GM21825 (cell line): Measurements from ENCODE around the gene ARHGAP24.
"Not testable (repeated sequence)": the region's sequence is repeated elsewhere in the genome, so short reads cannot be mapped to it uniquely, and the experiment has no call there.

Experiments used
- ATAC-seq: cut with Tn5 transposase; IDR thresholded peaks from one replicate; pipeline ENCODE4 v1.9.1; 2021; ENCODE audit warnings: mild to moderate bottlenecking, moderate library complexity; ENCODE audit not compliant: unreplicated experiment

The ARHGAP24 gene

GRCh38 chr4:85889314-85889713 is 414.4 kb downstream of the ARHGAP24 start:
- ATAC-seq, result no peak

GRCh38 chr4:85895755-85896154 is 420.8 kb downstream of the ARHGAP24 start:
- no peak for ATAC-seq

GRCh38 chr4:85898231-85898630 is 423.3 kb downstream of the ARHGAP24 start:
- ATAC-seq, result no peak

GRCh38 chr4:85901500-85901899 is 426.6 kb downstream of the ARHGAP24 start:
- ATAC-seq, result no peak

GRCh38 chr4:85902647-85903046 is 427.7 kb downstream of the ARHGAP24 start:
- not testable (repeated sequence) for ATAC-seq

- ATAC-seq, result no peak
Observed at GRCh38 chr4:85905761-85906160, 430.8 kb downstream of the ARHGAP24 start.

GRCh38 chr4:85907001-85907400 is 432.1 kb downstream of the ARHGAP24 start:
- ATAC-seq, result no peak

GRCh38 chr4:85909851-85910250 is 434.9 kb downstream of the ARHGAP24 start:
- no peak for ATAC-seq

GRCh38 chr4:85910985-85911384 is 436.0 kb downstream of the ARHGAP24 start:
- no peak for ATAC-seq

- no peak for ATAC-seq
Observed at GRCh38 chr4:85913931-85914694, 439.2 kb downstream of the ARHGAP24 start.

- ATAC-seq, result not testable (repeated sequence)
Observed at GRCh38 chr4:85915570-85915969, 440.6 kb downstream of the ARHGAP24 start.

- ATAC-seq, result no peak
Observed at GRCh38 chr4:85919200-85919887, 444.4 kb downstream of the ARHGAP24 start.

- ATAC-seq, result no peak
Observed at GRCh38 chr4:85925071-85925470, 450.1 kb downstream of the ARHGAP24 start.

- ATAC-seq, result no peak
Observed at GRCh38 chr4:85928775-85929591, 454.0 kb downstream of the ARHGAP24 start.

- ATAC-seq, result no peak
Observed at GRCh38 chr4:85929961-85930665, 455.2 kb downstream of the ARHGAP24 start.

- ATAC-seq, result no peak
Observed at GRCh38 chr4:85932500-85933290, 457.7 kb downstream of the ARHGAP24 start.

GRCh38 chr4:85933291-85933640 is 458.3 kb downstream of the ARHGAP24 start:
- ATAC-seq, result no peak

GRCh38 chr4:85937507-85937906 is 462.6 kb downstream of the ARHGAP24 start:
- ATAC-seq, result no peak

GRCh38 chr4:85938062-85938461 is 463.1 kb downstream of the ARHGAP24 start:
- no peak for ATAC-seq

- ATAC-seq, result no peak
Observed at GRCh38 chr4:85938902-85939301, 464.0 kb downstream of the ARHGAP24 start.
